AG09319 (cell line): ENCODE measurements around the gene SLC2A9.

Source experiments
- DNase-seq: peaks from one replicate; pipeline ENCODE4 v3.0.0-alpha.2; 2010; ENCODE audit warnings: low read depth; ENCODE audit errors: extremely low read depth
- CTCF ChIP-seq: IDR thresholded peaks from 2 replicates; pipeline ENCODE4 v1.5.1; 2011; ENCODE audit warnings: low read depth, mild to moderate bottlenecking, inconsistent platforms, low read length, moderate library complexity

The SLC2A9 gene

GRCh38 chr4:9866931-9867330 lies 154.4 kb downstream of the SLC2A9 start:
- no peak for TF ChIP-seq CTCF
- DNase-seq: no peak

- no peak for TF ChIP-seq CTCF
- no peak for DNase-seq
Observed at GRCh38 chr4:9861561-9861960, 159.7 kb downstream of the SLC2A9 start.

- TF ChIP-seq CTCF: no peak
- DNase-seq: no peak
Observed at GRCh38 chr4:9859810-9860209, 161.5 kb downstream of the SLC2A9 start.

DNA sequence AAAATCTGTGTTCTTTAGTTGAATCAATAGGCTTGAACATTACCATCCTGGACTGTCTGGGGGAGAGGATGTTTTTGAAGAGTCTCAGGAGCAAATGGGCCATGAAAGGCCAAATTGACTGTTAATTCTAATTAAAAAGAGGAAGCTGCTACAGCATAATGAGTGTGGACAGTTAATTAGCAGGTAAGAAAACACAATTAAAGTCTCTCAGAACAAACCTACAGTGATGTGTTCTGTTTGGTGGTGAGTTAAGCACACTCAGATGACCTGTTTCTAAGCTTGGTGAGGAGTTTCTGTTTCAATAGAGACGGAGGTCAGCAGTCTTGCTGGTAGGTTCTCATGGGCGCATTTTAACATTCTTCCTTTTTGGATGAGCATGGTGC lies 171.8 kb downstream of the SLC2A9 start:
- TF ChIP-seq CTCF: no peak
- no peak for DNase-seq

DNA sequence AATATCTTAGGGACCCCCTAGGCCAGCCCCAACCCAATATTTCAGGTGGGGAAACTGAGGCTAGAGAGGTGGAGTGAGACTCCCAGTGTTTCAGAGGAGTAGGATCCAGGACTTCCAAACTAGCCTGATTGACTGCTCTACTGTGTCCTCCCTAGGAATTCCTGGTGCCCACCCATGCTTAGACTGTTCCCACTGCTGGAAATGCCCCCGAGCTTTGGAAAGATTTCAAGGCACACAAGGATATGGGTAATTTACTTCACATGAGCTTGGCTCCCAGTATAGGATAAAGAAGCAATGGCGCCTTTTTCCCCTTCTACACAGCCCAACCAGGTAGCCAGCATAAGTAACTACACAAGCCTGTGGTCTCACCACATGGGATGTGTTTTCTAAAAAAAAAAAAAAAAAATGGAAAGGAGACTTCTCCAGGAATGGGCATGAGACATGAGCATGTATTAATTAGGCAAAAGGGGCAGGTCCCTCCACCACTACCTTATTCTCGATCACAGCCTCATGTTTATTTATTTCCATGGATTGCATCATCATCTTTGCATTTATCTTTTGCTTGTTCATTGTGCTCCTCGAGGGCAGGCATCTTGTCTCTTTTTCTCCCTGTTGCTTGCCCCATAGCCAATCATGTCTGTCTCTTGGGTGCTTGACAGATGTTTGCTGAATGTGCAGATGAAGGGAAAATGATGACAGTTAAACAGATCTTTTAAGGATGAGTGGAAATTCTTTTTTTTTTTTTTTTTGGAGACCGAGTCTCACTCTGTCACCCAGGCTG lies 173.1 kb downstream of the SLC2A9 start:
- DNase-seq: no peak
- TF ChIP-seq CTCF: no peak

GRCh38 chr4:9845791-9846493 lies 175.4 kb downstream of the SLC2A9 start:
- no peak for DNase-seq
- no peak for TF ChIP-seq CTCF

- TF ChIP-seq CTCF: no peak
- no peak for DNase-seq
Observed at GRCh38 chr4:9841072-9841471, 180.2 kb downstream of the SLC2A9 start.
